ENCODE results near the gene NIT1.
A peak's percentile ranks its signal among the peaks of the same experiment; 100 is the strongest.

Gene NIT1

GRCh38 chr1:161128591-161129420 lies 10.9 kb downstream of the NIT1 start:
- Histone ChIP-seq H2AK5ac (ENCODE audit: low read length) (no peak overlapping the region), H3K18ac (ENCODE audit: low read length) (no peak overlapping the region), H3K27me3 (ENCODE audit: insufficient read depth, low read length, poor library complexity) (no peaks in the 10 kb centered on the region), H3K56ac (ENCODE audit: low read length) (no peak overlapping the region), H4K5ac (ENCODE audit: low read length) (no peak overlapping the region), H3K36me3 (ENCODE audit: control insufficient read depth, insufficient read depth, low read length) (peaks cover 12% of the 10 kb centered on the region), H2BK120ac (ENCODE audit: low read depth, low read length) (no peak overlapping the region), H2BK15ac (replicated peaks; ENCODE audit: low read depth) (no peak overlapping the region), H3K79me1 (ENCODE audit: low read length) (peaks cover 27% of the 10 kb centered on the region), H3K27ac (ENCODE audit: low read depth, low read length) (no peak overlapping the region), H2BK5ac (ENCODE audit: low read length) (no peak overlapping the region), H3K4me2 (ENCODE audit: low read length) (no peak overlapping the region), H3K4me1 (ENCODE audit: control insufficient read depth, low read depth, low read length) (peaks cover 11% of the 10 kb centered on the region), H3K79me2 (ENCODE audit: control insufficient read depth, insufficient read depth, low read length) (peaks cover 41% of the 10 kb centered on the region), H4K8ac (ENCODE audit: low read depth, low read length) (no peak overlapping the region), H3K4ac (ENCODE audit: low read depth, low read length) (no peak overlapping the region), H3K9ac (ENCODE audit: low read length) (no peak overlapping the region), H3K4me3 (ENCODE audit: low read length) (no peak overlapping the region), H3K23ac (ENCODE audit: low read length) (no peak overlapping the region)
- no CpG with 5 or more reads among the region's 4 CpGs for WGBS (ENCODE audit: extremely low coverage, insufficient coverage, low lambda C conversion rate)
- no peak for DNase-seq

- no peak overlapping the region for H3K4me3 ChIP-seq (ENCODE audit: low read length)
- peaks cover 11% of the 10 kb centered on the region for H3K4me1 ChIP-seq (ENCODE audit: control insufficient read depth, low read depth, low read length)
Measured at GRCh38 chr1:161130266-161130665, 12.4 kb downstream of the NIT1 start.

GRCh38 chr1:161131523-161132409 lies 13.9 kb downstream of the NIT1 start:
- Histone ChIP-seq H3K27me3 (ENCODE audit: insufficient read depth, low read length, poor library complexity) (no peaks in the 10 kb centered on the region), H4K8ac (ENCODE audit: low read depth, low read length) (no peak overlapping the region), H3K79me1 (ENCODE audit: low read length) (peaks cover 19% of the 10 kb centered on the region), H2BK15ac (replicated peaks; ENCODE audit: low read depth) (no peak overlapping the region), H3K23ac (ENCODE audit: low read length) (no peak overlapping the region), H3K4me3 (ENCODE audit: low read length) (peak overlapping the region; percentile 81), H3K36me3 (ENCODE audit: control insufficient read depth, insufficient read depth, low read length) (peaks cover 4% of the 10 kb centered on the region), H3K4me2 (ENCODE audit: low read length) (peak overlapping the region; percentile 56), H2BK120ac (ENCODE audit: low read depth, low read length) (no peak overlapping the region), H3K4me1 (ENCODE audit: control insufficient read depth, low read depth, low read length) (peaks cover 11% of the 10 kb centered on the region), H3K9ac (ENCODE audit: low read length) (peak overlapping the region; percentile 80), H4K5ac (ENCODE audit: low read length) (no peak overlapping the region), H3K27ac (ENCODE audit: low read depth, low read length) (peak overlapping the region; percentile 98), H3K56ac (ENCODE audit: low read length) (peak overlapping the region; percentile 84), H3K4ac (ENCODE audit: low read depth, low read length) (peak overlapping the region; percentile 49), H3K79me2 (ENCODE audit: control insufficient read depth, insufficient read depth, low read length) (peaks cover 44% of the 10 kb centered on the region), H2AK5ac (ENCODE audit: low read length) (peak overlapping the region; percentile 11), H2BK5ac (ENCODE audit: low read length) (peak overlapping the region; percentile 85), H3K18ac (ENCODE audit: low read length) (peak overlapping the region; percentile 94)
- no CpG with 5 or more reads among the region's 22 CpGs for WGBS (ENCODE audit: extremely low coverage, insufficient coverage, low lambda C conversion rate)
- DNase-seq = no peak

More at GRCh38 chr1:161130266-161130665, 12.4 kb downstream of the NIT1 start:
- no peak overlapping the region for H2BK15ac ChIP-seq (replicated peaks; ENCODE audit: low read depth)
- peaks cover 6% of the 10 kb centered on the region for H3K36me3 ChIP-seq (ENCODE audit: control insufficient read depth, insufficient read depth, low read length)
- H3K9ac ChIP-seq (ENCODE audit: low read length) = peak overlapping the region; percentile 8
- H4K8ac ChIP-seq (ENCODE audit: low read depth, low read length) = no peak overlapping the region
- no peak overlapping the region for H3K56ac ChIP-seq (ENCODE audit: low read length)
- no peak overlapping the region for H3K4me2 ChIP-seq (ENCODE audit: low read length)
- H3K27ac ChIP-seq (ENCODE audit: low read depth, low read length) = no peak overlapping the region
- DNase-seq = no peak
- no peak overlapping the region for H3K23ac ChIP-seq (ENCODE audit: low read length)
- H3K4ac ChIP-seq (ENCODE audit: low read depth, low read length) = no peak overlapping the region
- no peak overlapping the region for H2AK5ac ChIP-seq (ENCODE audit: low read length)
- no peak overlapping the region for H2BK120ac ChIP-seq (ENCODE audit: low read depth, low read length)
- H3K79me2 ChIP-seq (ENCODE audit: control insufficient read depth, insufficient read depth, low read length) = peaks cover 47% of the 10 kb centered on the region
- no peaks in the 10 kb centered on the region for H3K27me3 ChIP-seq (ENCODE audit: insufficient read depth, low read length, poor library complexity)
- H3K79me1 ChIP-seq (ENCODE audit: low read length) = peaks cover 24% of the 10 kb centered on the region
- H2BK5ac ChIP-seq (ENCODE audit: low read length) = no peak overlapping the region
- no CpG with 5 or more reads among the region's 1 CpG for WGBS (ENCODE audit: extremely low coverage, insufficient coverage, low lambda C conversion rate)
- H3K18ac ChIP-seq (ENCODE audit: low read length) = no peak overlapping the region
- H4K5ac ChIP-seq (ENCODE audit: low read length) = no peak overlapping the region

GRCh38 chr1:161132410-161133219 lies 14.7 kb downstream of the NIT1 start, which contains the start of gene DEDD:
DEDD (minus strand) TSS chr1:161132667; CDS start chr1:161124462, 8,205 bp downstream.
- Histone ChIP-seq H4K8ac (ENCODE audit: low read depth, low read length) (peak within 1 kb of the TSS; percentile 14), H3K56ac (ENCODE audit: low read length) (peak within 1 kb of the TSS; percentile 84), H2AK5ac (ENCODE audit: low read length) (peak within 1 kb of the TSS; percentile 11), H4K5ac (ENCODE audit: low read length) (no peak within 1 kb of the TSS), H3K79me2 (ENCODE audit: control insufficient read depth, insufficient read depth, low read length) (peaks cover 42% of the 10 kb centered on the region), H3K23ac (ENCODE audit: low read length) (peak within 1 kb of the TSS; percentile 4), H3K4me1 (ENCODE audit: control insufficient read depth, low read depth, low read length) (peaks cover 11% of the 10 kb centered on the region), H2BK5ac (ENCODE audit: low read length) (peak within 1 kb of the TSS; percentile 85), H3K27ac (ENCODE audit: low read depth, low read length) (peak within 1 kb of the TSS; percentile 98), H2BK15ac (replicated peaks; ENCODE audit: low read depth) (no peak within 1 kb of the TSS), H3K36me3 (ENCODE audit: control insufficient read depth, insufficient read depth, low read length) (peaks cover 2% of the 10 kb centered on the region), H3K18ac (ENCODE audit: low read length) (peak within 1 kb of the TSS; percentile 94), H3K27me3 (ENCODE audit: insufficient read depth, low read length, poor library complexity) (no peaks in the 10 kb centered on the region), H3K9ac (ENCODE audit: low read length) (peak within 1 kb of the TSS; percentile 80), H3K4ac (ENCODE audit: low read depth, low read length) (peak within 1 kb of the TSS; percentile 76), H3K4me3 (ENCODE audit: low read length) (peak within 1 kb of the TSS; percentile 81), H2BK120ac (ENCODE audit: low read depth, low read length) (peak within 1 kb of the TSS; percentile 91), H3K4me2 (ENCODE audit: low read length) (peak within 1 kb of the TSS; percentile 88), H3K79me1 (ENCODE audit: low read length) (peaks cover 16% of the 10 kb centered on the region)
- peak; percentile 100 for DNase-seq
- WGBS (ENCODE audit: extremely low coverage, insufficient coverage, low lambda C conversion rate) = no CpG with 5 or more reads among the region's 68 CpGs

- peak overlapping the region; percentile 16 for H2AK5ac ChIP-seq (ENCODE audit: low read length)
- peak overlapping the region; percentile 88 for H3K4me2 ChIP-seq (ENCODE audit: low read length)
- H3K4me1 ChIP-seq (ENCODE audit: control insufficient read depth, low read depth, low read length) = peaks cover 11% of the 10 kb centered on the region
- WGBS (ENCODE audit: extremely low coverage, insufficient coverage, low lambda C conversion rate) = no CpG with 5 or more reads among the region's 11 CpGs
- no peak overlapping the region for H2BK120ac ChIP-seq (ENCODE audit: low read depth, low read length)
- no peak overlapping the region for H4K5ac ChIP-seq (ENCODE audit: low read length)
- H3K4me3 ChIP-seq (ENCODE audit: low read length) = peak overlapping the region; percentile 75
- peak overlapping the region; percentile 84 for H3K56ac ChIP-seq (ENCODE audit: low read length)
- H3K9ac ChIP-seq (ENCODE audit: low read length) = peak overlapping the region; percentile 80
- peaks cover 12% of the 10 kb centered on the region for H3K79me1 ChIP-seq (ENCODE audit: low read length)
- H3K79me2 ChIP-seq (ENCODE audit: control insufficient read depth, insufficient read depth, low read length) = peaks cover 36% of the 10 kb centered on the region
- no peak for DNase-seq
- peak overlapping the region; percentile 82 for H3K18ac ChIP-seq (ENCODE audit: low read length)
- no peak overlapping the region for H2BK15ac ChIP-seq (replicated peaks; ENCODE audit: low read depth)
- peak overlapping the region; percentile 66 for H2BK5ac ChIP-seq (ENCODE audit: low read length)
- H3K36me3 ChIP-seq (ENCODE audit: control insufficient read depth, insufficient read depth, low read length) = peaks cover 1% of the 10 kb centered on the region
- no peaks in the 10 kb centered on the region for H3K27me3 ChIP-seq (ENCODE audit: insufficient read depth, low read length, poor library complexity)
- peak overlapping the region; percentile 98 for H3K27ac ChIP-seq (ENCODE audit: low read depth, low read length)
- H3K4ac ChIP-seq (ENCODE audit: low read depth, low read length) = peak overlapping the region; percentile 76
- H4K8ac ChIP-seq (ENCODE audit: low read depth, low read length) = peak overlapping the region; percentile 14
- peak overlapping the region; percentile 4 for H3K23ac ChIP-seq (ENCODE audit: low read length)
Measured at GRCh38 chr1:161133220-161133740, 15.4 kb downstream of the NIT1 start.

Measured in mesendoderm (in vitro differentiated cells).